T-helper 1 cell treated with Interleukin-12 subunit alpha and Interleukin-12 subunit beta and Interleukin-4 antibody, amounts not matched to agents 30 ng/mL and 1 ng/mL, for 36 hours (primary cell): ENCODE measurements around the gene COMMD10. TPM values are rescaled to one million over a fixed set of nuclear protein-coding genes. Genes with fewer than 3 reads are reported as not detected.

ENCODE experiments used
- intact Hi-C: fragments of 100-400 bp; cut with micrococcal nuclease; formaldehyde crosslinking; loops from one replicate; pipeline ENCODE4 v1.15.1; 2024
- total RNA-seq: library from RNA; stranded (reverse); gene quantifications from 2 replicates; pipeline ENCODE4 v1.2.3, GENCODE V29; 2022

Gene COMMD10
- 28.8 and 30.1 TPM in 2 replicates for total RNA-seq

DNA sequence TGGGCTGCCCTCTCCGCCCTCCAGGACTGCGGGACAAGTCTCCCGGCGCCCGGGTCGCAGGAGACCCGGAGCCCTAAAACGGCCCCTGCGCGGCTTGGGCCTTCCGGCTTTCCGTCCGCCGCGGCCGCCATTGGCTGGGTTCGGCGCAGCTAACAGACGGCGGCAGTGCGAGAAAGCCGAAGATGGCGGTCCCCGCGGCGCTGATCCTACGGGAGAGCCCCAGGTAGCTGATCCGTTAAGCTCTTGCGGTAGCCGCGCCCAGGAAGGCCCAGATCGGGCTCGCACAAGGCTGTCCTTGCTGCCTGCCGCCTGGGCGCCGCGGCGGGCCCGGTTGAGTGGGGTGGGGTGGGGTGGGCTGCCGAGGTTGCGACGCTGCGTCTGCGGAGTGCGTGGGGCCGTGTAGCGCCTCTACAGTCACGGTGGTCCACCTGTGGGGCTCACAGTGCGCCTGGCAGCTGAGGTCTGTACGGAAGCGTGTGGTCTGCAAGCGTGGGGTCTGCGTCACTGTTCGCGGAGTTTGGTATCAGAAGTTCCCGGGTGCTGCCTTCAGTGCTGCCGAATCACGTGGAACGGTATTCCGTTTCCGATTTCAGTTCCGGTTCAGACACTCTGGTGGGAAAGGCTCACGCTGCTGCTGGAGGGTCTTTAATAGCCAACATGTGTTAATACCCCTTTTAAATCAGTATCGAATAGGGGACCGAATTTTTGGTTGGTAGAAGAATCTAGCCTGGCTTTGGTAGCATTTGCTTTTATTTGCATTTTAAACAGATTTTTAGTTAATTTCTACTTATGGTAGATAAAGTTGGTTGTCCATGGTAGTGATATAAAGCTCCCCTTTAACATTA lies at the start of gene COMMD10:
COMMD10 (plus strand) TSS at position 155 of the 845 bp plus-strand sequence.
- intact Hi-C loops: loop anchor here (1.0 to 5.0 kb wide), 6 partner anchors 17 to 913 kb away; partner anchors contain the start of genes AP3S1, ATG12, FEM1C and PGGT1B

DNA sequence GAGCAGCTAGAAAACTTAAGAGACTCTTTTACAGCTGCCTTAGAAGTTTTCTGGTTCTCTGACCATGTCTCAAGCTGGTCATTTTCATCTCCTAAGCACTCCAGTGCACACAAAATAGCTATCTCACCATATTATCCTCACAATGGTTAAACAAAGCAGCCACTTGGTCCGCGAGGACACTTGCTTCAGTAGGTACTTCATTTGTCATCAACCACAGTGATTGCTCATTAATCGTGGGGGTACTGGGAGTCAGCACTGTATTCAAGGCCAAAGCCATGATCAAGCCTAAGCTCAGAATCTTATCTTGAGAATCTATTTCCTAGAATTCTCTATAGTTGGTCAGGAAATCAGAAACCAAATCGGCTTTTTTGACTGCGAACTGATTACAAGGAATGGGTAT lies 49.7 kb upstream of the COMMD10 start:
- intact Hi-C loops: no loop called here

DNA sequence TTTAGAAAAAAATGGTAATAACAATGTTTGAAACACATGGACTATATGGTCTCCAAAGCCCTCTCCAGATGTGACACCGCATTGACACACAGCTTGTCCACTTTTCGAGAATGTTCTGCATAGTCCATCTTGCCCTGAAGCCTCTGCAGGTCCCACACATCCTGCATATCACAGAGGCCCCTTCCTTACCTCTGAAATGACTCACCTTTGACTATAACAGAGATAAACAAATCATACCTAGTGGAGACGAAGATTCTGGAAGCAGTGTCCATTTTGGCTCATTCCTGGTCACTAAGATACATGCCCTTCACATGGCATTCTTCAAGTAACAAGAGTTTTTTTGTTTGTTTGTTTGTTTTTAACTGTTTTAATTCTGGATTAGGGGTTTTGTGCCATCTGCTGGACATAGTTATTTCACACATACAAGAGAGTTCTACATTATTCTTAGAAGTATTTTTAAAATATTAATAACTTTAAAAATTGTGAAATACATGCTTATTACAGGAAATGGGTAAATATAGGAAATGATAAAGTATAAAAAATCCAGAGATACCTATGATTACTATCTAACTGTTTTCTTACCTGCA lies 47.5 kb upstream of the COMMD10 start:
- intact Hi-C loops: no loop called here

DNA sequence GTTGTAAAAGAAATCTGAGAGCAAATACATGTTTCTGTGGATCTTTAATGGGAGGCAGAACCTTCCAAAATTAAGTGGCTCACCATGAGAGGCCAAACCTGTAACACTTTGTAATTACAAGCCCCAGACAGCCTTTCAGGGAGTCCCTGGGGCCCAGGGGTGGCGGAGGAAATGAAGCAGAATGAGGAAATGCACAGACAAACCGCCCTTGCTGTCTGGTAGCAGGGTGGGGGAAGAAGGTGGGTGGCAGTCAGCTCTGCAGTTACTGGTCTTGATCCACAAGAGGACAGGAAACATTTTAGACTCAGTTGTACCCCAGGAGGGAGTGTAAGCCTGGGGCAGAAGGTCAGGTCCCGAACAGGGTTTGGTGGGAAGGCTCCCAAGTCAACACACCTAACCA lies 46.0 kb upstream of the COMMD10 start:
- intact Hi-C loops: no loop called here

DNA sequence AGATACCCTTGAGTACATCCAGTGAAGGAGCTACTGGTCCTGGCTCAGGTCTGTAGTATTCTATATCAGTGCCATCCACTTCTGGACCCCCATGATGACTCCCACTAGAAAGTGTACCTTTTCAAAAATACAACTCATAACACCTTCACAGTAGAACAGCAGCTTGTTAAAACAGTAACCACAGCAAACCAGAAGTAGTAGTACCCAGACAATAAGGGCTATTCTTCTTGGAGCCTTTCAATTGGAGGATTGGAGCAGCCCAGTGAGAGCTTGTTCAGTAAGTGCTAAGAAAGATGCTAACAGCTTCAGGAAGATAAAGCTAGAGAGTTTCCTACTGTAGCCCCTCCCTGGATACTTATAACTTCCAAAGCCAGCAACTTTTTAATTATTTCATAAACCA lies 42.5 kb upstream of the COMMD10 start:
- intact Hi-C loops: no loop called here

DNA sequence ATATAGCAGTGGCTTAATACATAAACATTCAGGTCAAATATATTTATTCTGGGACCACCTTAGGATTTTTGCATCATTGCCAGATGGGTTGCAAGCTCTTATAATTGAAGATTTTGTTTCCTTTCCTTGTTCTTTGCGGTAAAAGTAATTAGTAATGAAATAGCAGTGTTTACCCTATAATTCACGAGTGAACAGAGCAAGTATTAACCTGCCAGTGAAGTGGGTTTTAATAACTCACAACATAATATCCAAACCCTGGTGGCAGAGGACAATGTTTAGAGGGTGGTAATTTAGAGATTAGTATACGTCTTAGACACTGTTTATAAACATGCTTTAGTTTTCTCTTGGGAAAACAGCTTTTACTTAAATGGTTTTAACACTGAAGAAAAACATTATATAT lies 40.8 kb upstream of the COMMD10 start:
- intact Hi-C loops: no loop called here

DNA sequence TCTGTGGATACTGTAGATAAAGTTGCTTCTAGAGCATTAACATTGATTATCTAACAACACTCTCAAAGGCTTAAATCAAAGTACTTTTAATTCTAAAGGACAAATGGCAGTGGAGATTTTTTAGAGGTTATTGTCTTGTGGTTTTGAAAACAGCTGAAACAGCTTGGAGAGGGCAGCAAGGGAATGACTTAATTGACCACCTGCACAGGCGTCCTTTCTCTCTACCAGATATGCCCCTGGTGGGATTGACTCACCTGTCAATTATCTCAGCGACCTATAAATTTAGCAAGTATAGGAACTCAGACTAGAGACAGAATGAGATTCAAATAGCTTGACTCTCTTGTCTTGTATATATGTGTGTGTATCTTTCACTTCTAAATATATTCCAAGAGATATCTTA lies 39.0 kb upstream of the COMMD10 start:
- intact Hi-C loops: no loop called here

DNA sequence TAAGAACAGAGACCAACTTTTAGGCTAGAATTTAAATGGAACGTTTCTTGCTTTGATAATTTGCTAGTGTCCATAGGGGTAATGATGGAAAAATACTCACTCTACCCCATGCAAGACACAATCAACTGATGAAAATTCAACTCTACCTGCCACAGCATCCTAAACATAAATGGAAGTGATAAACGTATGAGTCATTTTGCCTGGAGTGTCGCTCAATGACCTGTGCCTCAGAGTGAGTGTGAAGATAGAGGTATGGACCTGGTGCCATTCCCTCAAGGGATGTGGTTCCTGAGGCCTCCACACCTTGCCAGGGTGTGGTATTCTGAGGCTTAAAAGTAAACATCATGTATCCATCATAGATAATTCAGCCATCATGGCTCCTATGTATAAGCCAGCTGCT lies 38.6 kb upstream of the COMMD10 start:
- intact Hi-C loops: no loop called here

DNA sequence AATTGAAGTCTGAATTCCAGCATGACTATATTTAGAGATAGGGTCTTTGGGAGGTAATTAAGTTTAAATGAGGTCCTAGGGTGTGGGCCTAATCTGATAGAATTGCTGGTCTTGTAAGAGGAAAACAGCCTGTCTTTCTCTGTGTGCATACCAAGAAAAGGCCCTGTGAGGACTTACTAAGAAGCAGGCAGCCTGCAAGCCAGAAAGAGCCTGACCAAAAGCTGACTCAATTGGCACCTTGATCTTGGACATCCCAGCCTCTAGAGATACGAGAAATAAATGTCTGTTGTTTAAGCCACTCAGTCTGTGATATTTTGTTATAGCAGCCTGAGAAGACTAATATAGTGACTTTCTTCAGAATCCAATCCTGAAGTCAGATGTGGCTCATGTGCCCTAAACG lies 38.0 kb upstream of the COMMD10 start:
- intact Hi-C loops: no loop called here

DNA sequence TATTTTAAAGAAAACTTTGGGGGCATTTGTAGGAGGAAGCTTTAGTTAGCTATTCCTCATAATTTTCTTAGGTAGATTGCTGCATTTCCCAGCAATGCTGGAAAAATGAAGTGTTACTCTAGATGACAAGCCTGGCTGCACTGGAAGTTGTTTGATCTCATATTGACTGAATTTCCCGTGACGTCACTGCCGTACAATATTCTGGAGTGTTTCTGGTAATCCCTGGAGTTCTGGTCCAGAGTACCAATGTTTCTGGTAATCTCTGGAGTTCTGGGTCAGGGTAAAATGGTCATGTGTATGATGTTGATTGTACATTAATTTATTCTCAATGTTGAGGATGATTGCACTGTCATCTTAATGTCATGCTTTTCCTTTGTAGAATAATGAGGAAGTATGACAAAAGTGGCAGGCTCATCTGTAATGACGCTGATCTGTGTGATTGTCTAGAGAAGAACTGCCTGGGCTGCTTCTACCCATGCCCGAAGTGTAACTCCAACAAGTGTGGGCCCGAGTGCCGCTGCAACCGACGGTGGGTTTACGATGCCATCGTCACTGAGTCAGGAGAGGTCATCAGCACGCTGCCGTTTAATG lies 26.4 kb upstream of the COMMD10 start:
- intact Hi-C loops: no loop called here

DNA sequence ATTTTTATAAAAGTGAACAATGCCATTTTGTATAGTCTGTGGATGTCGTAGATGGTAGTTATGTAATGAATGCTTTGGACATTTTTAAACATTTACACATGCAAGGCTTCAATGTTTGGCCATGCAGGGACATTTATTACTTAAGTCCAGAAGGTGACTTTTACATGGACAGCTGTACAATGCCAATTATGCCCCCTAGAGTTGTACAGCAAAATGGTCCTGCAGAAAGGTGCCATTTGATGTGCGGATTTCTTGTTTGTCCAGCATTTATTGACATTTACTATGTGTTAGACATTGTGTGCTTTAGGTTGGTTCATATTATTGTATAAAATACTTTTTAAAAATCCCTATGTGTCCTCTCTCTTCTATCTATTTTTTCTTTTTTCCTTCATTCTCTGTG lies 22.5 kb upstream of the COMMD10 start:
- intact Hi-C loops: no loop called here

DNA sequence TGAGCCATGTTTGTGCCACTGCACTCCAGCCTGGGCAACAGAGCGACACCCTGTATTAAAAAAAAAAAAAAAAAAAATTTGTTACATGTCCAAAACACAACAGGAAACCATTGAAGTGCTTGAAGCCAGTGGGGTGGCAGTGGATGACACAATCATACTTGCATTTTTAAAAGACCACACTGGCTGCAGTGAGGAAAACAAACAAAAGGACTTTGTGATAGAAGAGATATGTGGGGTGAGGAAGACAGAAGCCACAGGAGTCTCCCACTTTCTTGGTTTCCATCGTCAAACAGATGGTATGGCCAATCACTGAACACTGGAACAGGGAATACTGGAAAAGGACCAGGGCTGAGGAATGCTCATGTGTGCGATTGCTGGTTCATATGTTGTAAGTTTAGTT lies 20.9 kb upstream of the COMMD10 start:
- intact Hi-C loops: no loop called here

DNA sequence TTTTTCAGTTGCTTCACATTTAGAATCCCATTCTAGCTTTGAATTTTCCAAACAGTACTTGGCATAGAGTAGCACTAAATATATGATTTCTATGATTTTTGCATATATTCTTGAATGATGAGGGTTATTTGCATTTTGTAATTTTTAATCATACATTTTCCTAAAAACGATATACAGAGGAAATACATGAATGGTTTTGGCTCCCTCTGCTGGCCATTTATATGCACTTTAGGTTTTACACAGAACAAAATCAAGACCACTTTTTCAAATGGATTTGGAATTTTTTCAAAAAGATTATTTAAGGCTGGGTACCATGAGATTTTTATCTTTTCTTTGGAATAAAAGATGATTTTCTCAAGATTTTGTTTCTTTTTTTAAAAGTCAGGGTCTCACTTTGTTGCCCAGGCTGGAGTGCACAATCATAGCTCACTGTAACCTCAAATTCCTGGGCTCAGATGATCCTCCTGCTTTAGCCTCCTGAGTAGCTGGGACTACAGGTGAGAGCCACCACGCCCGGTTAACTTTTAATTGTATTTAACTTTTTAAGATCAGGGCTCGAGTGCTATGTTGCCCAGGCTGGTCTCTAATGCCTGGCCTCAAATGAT lies 16.7 kb upstream of the COMMD10 start:
- intact Hi-C loops: loop anchor here (1.0 to 5.0 kb wide), 8 partner anchors 17 to 759 kb away; partner anchors contain the start of genes COMMD10 and TMED7

DNA sequence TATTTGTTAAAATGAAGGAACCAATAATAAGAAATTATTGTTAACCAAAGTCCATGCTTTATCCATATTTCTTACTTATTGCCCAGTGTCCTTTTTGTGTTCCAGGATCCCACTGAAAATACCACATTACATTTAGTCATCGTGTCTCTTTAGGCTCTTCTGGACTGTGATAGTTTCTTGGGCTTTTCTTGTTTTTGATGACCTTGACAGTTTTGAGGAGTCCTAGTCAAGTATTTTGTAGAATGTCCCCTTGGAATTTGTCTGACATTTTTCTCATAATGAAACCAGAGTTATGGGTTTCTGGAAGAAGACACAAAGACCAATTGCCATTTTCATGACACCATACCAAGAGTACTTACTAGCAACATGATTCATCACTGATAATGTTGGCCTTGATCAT lies 13.6 kb upstream of the COMMD10 start:
- intact Hi-C loops: loop anchor here (1.0 kb wide), 1 partner anchor 10 kb away; no protein-coding TSS in a partner anchor

DNA sequence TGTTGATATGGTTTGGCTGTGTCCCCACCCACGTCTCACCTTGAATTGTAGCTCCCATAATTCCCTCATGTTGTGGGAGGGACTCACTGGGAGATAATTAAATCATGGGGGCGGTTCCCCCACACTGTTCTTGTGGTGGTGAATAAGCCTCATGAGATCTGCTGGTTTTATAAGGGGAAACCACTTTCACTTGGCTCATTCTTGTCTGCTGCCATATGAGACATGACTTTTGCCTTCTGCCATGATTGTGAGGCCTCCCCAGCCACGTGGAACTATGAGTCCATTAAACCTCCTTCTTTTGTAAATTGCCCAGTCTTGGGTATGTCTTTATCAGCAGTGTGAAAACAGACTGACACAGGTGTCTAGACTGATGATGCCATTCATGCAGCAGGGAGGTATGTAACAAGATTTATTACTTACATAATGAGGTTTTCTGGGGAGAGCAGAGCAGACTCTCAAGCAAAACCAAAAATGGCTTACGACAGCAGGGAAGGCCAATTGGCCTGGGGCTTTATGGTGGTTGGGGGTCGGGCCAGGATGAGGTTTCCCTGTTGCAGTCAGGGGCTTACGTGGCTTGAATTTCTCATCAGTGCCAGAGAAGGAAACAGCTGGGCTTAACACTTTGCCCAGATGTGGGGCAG lies 9.5 kb upstream of the COMMD10 start:
- intact Hi-C loops: no loop called here

DNA sequence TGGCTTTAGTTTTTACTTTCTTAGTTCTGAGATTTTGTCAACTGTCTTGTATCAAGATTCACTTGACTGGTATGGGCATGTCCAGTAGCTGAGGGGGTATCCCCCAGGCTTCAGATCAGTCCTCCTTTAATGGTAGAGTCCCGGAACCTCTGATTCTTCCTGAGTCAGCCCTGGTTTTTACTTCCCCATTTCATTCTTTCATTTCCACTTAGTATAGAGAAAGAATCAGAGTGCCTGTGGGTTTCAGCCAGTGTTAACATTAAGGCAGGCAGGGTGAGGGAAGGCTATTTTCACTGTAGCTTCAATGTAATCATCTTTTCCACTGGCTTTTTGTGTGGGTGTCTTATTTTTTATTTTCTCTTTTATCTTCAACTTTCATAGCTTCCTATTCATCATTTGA lies 8.3 kb upstream of the COMMD10 start:
- intact Hi-C loops: no loop called here

DNA sequence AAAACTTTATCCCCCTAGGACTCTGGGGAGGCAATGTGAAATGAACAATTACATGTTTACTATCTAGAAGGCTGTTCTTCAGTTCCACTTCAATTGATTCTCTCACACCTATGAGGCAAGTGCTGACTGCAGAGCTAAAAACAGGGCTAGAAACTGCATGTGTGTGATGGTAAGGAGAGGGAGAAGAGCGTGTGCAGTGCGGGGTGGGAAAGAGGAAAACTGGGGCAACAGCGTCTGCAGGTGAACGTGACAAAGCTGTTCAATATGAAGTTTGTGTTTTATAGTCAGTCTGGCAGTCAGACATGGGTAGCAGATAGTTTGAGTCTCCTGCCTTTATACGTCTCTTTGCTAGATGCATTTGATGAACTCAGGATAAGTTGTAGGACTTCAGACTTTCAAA lies 6.6 kb upstream of the COMMD10 start:
- intact Hi-C loops: no loop called here

DNA sequence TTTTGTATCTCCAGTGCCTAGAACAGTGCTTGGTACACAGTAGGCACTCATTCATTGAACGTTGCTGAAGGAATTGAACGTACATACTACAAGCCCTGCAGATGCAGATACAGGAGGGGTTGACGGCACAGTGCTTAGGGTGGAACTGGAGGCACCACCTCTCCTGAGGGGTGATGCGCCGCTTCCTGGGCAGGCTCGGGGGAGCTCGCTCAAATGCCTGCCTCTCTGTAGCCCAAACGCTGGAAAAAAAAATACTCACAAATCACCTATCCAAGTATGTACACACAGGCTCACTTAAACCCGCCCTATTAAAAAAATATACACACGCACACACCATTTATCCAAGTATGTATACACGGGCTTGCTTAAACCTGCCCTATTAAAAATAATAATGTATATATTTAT lies 536 bp upstream of the COMMD10 start:
- intact Hi-C loops: loop anchor here (2.0 kb wide), 1 partner anchor 821 kb away; the partner anchor contains the start of gene PGGT1B

DNA sequence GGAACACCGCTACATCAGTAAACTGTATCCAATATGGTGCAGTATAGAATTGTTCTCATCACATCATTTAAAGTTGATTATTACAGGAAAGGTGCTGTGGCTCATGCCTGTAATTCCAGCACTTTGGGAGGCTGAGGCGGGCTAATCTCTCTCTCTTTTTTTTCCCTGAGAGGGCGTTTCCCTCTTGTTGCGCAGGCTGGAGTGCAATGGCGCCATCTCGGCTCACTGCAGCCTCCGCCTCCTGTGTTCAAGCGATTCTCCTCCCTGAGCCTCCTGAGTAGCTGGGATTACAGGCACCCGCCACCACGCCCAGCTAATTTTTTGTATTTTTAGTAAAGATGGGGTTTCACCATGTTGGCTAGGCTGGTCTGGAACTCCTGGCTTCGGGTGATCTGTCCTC lies 1.5 kb downstream of the COMMD10 start:
- intact Hi-C loops: loop anchor here (5.0 kb wide), 1 partner anchor 914 kb away; no protein-coding TSS in a partner anchor

DNA sequence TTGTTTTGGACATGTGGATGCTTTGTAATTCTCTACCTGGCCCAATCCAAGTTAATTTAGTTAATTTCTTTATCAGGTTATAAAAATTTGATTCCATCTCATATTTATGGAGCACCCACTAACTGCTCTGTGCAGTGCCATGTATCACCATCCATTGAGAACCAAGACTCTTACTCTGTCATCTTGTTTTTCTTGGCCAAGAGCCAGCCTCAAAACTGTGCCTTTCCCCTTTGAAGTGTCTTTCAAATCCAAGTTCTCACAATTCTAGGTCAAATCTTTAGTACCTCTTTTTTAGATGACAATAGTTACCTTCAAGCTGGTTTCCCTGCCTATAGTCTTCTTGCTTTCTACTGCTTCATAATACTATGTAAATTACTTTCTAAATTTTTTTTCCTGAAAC lies 3.2 kb downstream of the COMMD10 start:
- intact Hi-C loops: loop anchor here (5.0 kb wide), 1 partner anchor 916 kb away; no protein-coding TSS in a partner anchor

DNA sequence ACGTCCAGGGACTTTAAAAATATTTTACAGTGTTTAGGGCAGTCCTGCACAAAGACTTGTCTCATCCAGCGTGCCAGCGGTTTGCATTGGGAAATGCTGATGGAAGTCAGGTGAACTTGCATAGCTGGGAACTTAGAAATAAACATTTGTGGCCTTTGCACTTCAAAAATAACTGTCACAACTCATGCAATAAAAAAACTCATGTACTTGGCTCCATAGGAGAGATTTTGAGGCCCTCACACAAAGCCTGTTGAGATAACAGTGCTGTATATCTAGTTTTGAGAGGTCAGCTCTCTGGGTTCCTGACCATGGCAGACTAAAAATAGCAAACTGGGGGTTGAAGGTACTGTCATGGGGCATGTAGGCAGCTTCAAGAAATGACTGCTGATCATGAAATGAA lies 5.5 kb downstream of the COMMD10 start:
- intact Hi-C loops: no loop called here
